ENCODE measurements around the gene SOX3.

The SOX3 gene

DNA sequence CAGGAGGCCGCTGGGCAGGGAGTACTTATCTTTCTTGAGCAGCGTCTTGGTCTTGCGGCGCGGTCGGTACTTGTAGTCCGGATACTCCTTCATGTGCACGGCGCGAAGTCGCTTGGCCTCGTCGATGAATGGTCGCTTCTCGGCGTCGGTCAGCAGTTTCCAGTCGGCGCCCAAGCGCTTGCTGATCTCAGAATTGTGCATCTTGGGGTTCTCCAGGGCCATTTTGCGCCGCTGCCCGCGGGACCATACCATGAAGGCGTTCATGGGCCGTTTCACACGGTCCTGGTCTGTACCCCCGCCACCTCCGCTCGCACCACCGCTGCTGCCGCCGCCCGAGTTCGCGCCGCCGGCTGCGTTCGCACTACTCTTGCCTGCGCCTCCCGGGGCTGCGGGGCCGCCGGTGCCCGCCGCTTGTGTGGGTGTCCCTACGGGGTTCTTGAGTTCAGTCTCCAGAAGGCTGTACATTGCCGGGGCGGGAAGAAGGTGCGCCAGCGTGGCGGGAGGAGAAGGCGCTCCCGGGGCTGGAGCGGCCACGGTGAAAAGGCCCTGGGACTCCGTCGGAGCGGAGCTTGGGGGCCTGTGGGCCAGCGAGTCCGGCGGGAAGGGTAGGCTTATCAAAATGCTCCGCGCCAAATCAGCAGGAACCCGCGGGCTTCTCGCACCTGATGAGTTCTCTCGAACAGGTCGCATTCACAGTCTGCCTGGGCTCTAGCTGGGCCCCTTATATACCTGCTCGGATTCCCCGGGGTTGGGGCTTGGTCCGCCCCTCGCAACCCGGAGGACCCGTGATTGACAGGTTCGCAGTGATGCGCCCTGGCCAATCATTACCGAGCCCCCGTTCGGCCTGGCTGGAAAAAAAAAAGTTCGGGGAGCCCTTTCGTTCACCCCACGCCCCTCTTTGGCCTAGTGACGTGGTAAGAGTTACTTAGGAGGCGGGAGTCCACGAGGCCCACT is at the start of gene SOX3:
SOX3 (minus strand) TSS at position 699 of the 954 bp plus-strand sequence; CDS start at position 690, 9 bp downstream.
- DNase-seq = no peak

DNA sequence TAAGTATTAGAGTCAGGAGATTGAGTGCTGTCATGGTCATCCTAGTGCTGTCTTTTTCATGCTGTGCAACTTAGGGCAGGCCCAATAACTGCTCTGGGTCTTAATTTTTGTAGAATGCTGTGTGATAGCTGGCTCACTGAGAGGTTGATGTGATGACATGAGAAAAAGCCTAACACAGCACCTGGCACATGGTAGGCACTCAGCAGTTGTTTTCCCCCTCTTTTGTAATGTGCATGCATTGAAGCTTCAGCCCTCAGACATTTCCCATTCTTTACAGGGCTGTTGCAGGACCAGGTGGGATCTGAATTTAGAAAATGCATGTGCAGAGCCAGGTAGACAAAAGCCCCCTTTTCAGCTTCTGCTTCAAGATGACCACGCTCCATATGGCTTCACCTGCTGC is 44.1 kb upstream of the SOX3 start:
- no peak for DNase-seq

DNA sequence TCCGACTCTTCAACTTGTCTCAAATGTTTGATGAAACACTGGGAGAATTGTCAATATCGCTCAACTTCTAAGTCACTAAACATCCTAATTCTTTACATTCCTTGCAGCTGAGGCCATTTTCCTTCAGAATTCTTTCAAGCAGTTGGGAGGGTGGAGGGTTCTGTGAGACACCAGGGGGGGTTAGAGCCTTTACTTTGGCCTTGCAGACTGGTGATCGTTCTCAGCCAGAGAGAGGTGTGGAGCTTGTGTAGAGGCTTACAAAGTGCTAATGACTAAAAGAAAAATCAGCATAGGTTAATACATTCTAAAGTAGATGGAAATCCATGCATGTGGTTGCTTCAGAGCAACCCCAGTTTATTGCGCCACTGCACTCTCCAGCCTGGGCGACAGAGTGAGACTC is 21.3 kb upstream of the SOX3 start:
- no peak for DNase-seq

DNA sequence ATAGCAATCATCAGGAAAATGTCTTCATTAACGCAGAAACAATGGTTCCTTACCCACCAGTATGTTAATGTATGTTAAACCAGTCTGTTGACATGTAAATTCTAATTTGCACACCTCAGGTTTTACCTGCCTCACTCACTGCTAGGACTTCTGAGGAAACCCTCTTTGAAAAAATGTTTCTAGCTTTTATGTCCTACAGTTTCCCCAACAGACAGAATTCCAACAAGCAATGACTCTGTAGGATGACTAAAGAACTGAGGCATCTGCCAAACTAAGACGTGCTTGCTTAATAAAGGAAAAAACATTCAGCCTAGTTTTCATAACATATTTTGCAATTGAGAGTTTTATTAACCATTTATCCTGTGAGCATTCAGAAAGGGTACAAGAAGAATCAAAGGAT is 20.6 kb upstream of the SOX3 start:
- no peak for DNase-seq

GRCh38 chrX:140524556-140524955 is 19.7 kb upstream of the SOX3 start:
- no peak for DNase-seq

DNA sequence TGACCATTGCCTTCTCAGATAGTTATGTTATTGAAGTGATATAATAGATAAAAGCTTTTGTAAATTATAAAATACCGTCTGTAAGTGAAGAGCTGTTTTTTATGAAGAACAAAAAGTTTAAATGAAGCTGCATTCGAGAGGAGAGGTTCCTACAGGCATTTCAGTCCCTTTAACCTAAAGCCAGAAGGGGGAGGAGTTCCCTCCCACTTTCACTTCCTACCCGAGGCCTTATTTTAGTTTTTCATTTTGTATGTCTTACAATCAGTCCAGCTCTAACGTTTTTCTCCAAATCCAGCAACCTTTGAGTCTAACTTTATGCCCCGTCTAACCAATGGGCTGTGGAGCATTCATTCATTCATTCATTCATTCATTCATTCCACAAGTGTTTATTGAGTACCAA is 16.5 kb upstream of the SOX3 start:
- no peak for DNase-seq

- DNase-seq = no peak
Measured at GRCh38 chrX:140514554-140514953, 9.7 kb upstream of the SOX3 start.

DNA sequence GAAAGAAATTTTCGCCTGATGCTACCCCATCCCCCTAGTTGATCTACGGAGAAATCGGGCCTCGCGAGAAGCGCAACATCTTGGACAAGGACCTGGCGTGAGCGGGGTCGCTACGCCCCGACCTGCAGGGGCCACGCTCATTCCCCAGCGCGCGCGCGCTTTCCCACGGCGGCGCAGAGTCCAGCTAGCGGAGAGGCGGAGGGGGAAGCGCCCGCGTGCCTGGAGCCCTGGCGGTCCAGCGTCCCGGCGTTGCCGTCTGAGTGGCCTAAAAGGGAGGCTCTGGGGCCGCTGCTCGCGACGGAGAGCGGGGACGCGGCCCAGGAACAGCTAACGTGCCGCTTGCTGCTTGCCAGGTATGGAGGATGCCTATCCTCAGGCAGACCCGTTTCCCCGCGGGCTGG is 6.0 kb upstream of the SOX3 start:
- DNase-seq = no peak

- DNase-seq = no peak
Measured at GRCh38 chrX:140510306-140510676, 5.4 kb upstream of the SOX3 start.

GRCh38 chrX:140509468-140510305 is 4.8 kb upstream of the SOX3 start:
- no peak for DNase-seq

DNA sequence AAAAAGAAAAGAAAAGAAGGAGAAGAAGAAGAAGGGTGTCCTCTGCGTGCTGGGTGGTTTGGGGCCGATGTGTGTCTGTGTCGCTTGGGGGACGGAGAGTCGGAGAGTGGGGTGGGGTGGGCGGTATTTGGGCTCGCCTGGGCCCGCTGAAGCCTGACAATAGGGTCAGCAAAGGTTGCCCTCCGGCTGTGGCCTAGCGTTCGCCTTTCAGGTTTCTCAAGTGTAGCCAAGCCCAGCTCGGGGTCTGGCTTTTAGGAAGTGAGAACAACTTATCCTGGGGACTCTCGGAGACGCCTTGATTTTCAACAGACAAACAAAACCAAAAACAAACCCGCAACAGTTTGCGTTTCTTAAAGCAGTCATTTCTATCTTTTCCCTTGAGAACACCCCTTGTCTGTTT is 4.1 kb upstream of the SOX3 start:
- no peak for DNase-seq

DNA sequence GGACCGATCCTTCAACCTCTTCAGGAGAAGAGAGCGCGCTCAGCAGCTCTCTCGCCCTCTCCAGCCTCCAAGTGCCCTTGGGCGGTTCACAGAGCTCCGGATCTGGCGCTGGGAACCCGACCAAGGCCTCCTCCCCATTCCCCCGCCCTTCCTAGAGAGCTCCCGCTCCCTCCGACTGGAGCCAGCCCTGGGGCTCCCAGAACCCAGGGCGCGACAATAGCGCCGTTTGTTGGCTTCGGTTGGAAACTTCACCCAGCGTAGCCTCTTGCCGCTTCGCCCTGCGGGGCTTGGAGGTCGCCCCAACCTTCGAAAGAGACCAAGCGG is 3.1 kb upstream of the SOX3 start:
- no peak for DNase-seq

- no peak for DNase-seq
Measured at GRCh38 chrX:140507223-140507981, 2.5 kb upstream of the SOX3 start.

DNA sequence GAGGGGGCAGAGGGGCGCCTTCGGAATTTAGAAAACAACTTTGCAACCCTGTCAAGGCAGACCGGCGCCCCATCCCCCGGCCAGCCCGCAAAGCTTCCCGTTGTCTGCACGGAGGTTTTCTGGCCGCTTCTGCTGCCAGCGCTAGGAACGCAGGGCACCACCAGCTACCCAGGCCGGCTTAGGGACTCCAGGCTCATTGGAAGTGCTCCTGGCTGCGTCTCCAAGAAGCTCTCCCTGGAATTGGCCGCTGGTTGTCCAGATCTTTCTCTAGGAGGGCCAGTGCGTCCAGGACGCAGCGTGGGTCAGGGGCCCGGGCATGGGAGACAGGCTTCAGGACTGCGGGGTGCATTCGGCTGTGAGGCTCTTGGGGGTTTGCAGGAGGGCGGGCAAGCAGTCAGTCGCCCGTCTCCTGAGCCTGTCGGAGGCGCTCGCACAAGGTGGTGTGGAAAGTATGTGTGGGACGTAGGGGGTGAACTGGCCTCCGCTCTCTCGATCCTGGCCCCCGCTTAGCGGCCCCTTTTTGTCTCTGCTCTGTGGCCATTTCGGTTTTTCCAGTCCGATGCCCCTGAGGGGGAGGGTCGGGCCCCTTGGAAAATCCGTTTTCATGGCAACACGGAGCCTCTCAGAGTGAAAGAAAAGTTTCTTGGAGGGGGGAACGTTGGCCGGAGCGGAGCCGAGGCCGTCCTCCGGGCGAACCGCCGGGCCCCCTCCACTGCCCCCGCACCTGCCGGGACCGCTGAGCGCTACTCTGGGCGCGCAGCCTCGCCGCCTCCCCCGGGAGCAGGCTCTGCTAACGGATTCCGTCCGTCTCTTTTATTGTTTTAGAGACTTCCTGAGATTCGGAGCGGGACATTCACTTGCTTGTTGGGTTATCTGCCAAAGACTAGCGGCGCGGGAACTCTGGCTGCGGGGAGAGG is 810 bp upstream of the SOX3 start:
- DNase-seq = no peak

GRCh38 chrX:140503714-140504351 is 1.0 kb downstream of the SOX3 start:
- no peak for DNase-seq

GRCh38 chrX:140503238-140503601 is 1.6 kb downstream of the SOX3 start:
- DNase-seq = no peak

GRCh38 chrX:140502491-140503237 is 2.2 kb downstream of the SOX3 start:
- DNase-seq = no peak

- DNase-seq = no peak
Measured at GRCh38 chrX:140501940-140502468, 2.9 kb downstream of the SOX3 start.

GRCh38 chrX:140501321-140501720 is 3.5 kb downstream of the SOX3 start:
- DNase-seq = no peak

- DNase-seq = no peak
Measured at GRCh38 chrX:140500441-140500840, 4.4 kb downstream of the SOX3 start.

GRCh38 chrX:140495739-140496138 is 9.1 kb downstream of the SOX3 start:
- no peak for DNase-seq

All from OCI-M1 (cell line).